M059J (cell line): ENCODE data around the gene IFT80. TPM values are rescaled to one million over a fixed set of nuclear protein-coding genes. Genes with fewer than 3 reads are reported as not detected.
"Not testable (repeated sequence)": the region's sequence is repeated elsewhere in the genome, so short reads cannot be mapped to it uniquely, and the experiment has no call there.

Experiments used
- DNase-seq: peaks from one replicate; pipeline ENCODE4 v3.0.0-alpha.2; 2012; ENCODE audit warnings: low read depth
- total RNA-seq: library from RNA; depleted of rRNA; stranded (reverse); fragments of >200 nt; shearing (Covaris generic); gene quantifications from 2 replicates; pipeline ENCODE4 v1.2.3, GENCODE V29; 2014

Gene IFT80
- total RNA-seq, 1 experiment from 2014 or later, result 32.4 TPM

GRCh38 chr3:160265088-160265487 lies 133.9 kb downstream of the IFT80 start:
- DNase-seq, result no peak

- DNase-seq, result no peak
Observed at GRCh38 chr3:160260587-160261270, 138.3 kb downstream of the IFT80 start.

- no peak for DNase-seq
Observed at GRCh38 chr3:160259589-160259988, 139.4 kb downstream of the IFT80 start.

- DNase-seq, result no peak
Observed at GRCh38 chr3:160257606-160258005, 141.4 kb downstream of the IFT80 start.

- DNase-seq, result no peak
Observed at GRCh38 chr3:160253298-160253697, 145.7 kb downstream of the IFT80 start.

GRCh38 chr3:160247766-160248165 lies 151.3 kb downstream of the IFT80 start:
- no peak for DNase-seq

GRCh38 chr3:160245261-160245800 lies 153.7 kb downstream of the IFT80 start:
- no peak for DNase-seq

- not testable (repeated sequence) for DNase-seq
Observed at GRCh38 chr3:160240719-160241118, 158.3 kb downstream of the IFT80 start.

- DNase-seq, result no peak
Observed at GRCh38 chr3:160232014-160232413, 167.0 kb downstream of the IFT80 start.

GRCh38 chr3:160227419-160227818 lies 171.6 kb downstream of the IFT80 start:
- DNase-seq, result no peak

- DNase-seq, result peak; percentile 30
Observed at GRCh38 chr3:160226026-160226907, 172.8 kb downstream of the IFT80 start.

- DNase-seq, result peak; percentile 57
Observed at GRCh38 chr3:160225176-160226025, 173.6 kb downstream of the IFT80 start, which contains the start of gene C3orf80. Gene C3orf80, plus strand, starts transcription at chr3:160225422. Its CDS starts 214 bp downstream, at chr3:160225636.

GRCh38 chr3:160224811-160225175 lies 174.2 kb downstream of the IFT80 start:
- no peak for DNase-seq

- DNase-seq, result no peak
Observed at GRCh38 chr3:160224256-160224655, 174.8 kb downstream of the IFT80 start.

GRCh38 chr3:160221019-160221418 lies 178.0 kb downstream of the IFT80 start:
- DNase-seq, result no peak

- DNase-seq, result no peak
Observed at GRCh38 chr3:160220038-160220437, 179.0 kb downstream of the IFT80 start.

GRCh38 chr3:160218136-160218535 lies 180.9 kb downstream of the IFT80 start:
- no peak for DNase-seq

GRCh38 chr3:160217675-160218074 lies 181.3 kb downstream of the IFT80 start:
- DNase-seq, result no peak

- no peak for DNase-seq
Observed at GRCh38 chr3:160213191-160213590, 185.8 kb downstream of the IFT80 start.

GRCh38 chr3:160210799-160211221 lies 188.2 kb downstream of the IFT80 start:
- DNase-seq, result peak; percentile 58

- DNase-seq, result no peak
Observed at GRCh38 chr3:160210341-160210740, 188.7 kb downstream of the IFT80 start.
